ENCODE measurements around the gene AK8.

AK8 gene

DNA sequence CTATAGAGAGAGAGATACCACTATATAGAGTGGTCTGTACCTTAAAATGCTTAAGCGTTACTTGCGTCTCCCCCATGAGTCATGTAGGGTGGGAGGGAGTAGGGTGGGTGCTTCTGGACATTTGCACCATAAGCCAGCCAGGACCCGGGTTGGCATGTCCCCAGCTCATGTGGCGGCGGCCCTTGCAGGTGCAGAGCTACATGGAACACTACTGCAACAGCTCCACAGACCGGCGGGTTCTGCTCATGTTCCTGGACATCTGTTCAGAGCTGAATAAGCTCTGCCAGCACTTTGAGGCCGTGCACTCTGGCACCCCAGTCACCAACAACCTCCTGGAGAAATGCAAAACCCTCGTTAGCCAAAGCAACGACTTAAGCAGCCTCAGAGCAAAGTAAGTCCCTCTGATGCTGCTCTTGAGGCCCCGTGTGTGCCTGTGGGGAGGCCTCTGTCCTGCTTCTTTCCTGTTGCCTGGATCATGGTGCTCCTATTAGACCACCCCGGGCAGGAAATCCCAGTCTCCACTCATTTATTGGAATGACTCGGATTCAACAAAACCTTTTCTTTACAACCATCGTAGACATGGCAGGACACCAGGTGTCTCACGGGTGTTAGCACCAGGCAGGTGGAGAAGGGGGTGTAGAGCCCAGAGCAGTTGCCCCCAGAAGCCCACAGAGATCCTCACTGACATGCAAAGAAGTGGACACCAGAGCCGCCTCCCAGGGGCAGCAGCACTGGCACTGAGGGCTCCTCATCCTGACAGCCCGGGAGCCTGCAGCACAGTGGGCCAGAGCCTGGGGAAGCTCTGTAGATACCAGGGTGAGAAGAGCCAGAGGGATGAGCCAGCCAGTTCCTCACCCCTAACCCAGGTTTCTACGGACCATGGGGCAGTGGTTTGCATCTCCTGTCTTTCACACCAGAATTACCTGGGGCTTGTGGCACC, 9.4 kb upstream of the AK8 start:
- DNase-seq (ENCODE audit: low read depth in 2 of 2), result no peak

DNA sequence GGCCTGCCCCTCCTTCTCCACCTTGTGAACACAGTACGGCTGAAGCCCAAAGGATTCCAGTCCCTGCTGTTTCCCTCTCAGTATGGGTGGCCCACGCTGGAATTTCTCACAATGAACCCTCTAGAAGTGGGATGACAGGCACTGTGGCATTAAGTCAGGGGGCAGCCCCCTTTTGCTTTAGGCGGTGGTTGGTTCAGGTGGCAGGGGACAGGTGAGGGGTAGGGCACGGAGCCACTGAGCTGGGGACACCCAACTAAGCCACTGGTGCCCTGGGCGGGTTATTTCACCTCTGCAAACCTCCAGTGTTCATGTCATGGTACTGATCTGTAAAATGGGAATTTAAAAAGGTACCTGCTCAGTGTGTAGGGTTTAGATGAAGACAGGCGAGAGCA, 8.2 kb upstream of the AK8 start:
- DNase-seq (ENCODE audit: low read depth in 2 of 2), result no peak

DNA sequence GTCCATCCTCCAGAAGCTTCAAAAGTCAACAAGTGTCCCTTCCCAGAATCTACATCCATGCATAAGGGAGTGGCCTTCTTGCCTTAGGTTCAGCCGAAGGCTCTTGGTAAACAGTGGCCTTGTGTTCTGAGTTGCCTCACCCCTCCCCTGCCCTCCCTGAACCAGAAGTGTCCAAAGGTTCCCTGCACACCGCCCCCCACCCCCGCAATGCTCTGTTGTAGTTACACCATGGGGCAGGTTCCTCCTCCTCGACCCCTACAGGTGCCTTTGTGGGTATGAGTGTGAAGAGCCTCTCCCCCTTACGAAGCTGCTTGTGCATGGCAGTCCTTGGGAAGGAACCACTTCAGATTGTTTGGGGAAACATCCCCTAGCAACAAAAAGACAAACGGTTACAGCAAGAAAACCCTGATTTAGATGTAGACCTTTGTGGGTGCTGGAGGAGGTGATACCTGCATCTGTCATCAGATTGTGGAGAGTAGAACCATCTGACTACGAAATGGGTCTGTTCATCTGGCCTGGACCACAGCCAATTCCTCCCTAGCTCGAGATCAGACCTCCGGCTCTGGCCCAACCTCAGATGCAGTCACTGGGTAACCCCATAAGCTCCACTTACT, 7.7 kb upstream of the AK8 start:
- DNase-seq (ENCODE audit: low read depth in 2 of 2), result no peak

DNA sequence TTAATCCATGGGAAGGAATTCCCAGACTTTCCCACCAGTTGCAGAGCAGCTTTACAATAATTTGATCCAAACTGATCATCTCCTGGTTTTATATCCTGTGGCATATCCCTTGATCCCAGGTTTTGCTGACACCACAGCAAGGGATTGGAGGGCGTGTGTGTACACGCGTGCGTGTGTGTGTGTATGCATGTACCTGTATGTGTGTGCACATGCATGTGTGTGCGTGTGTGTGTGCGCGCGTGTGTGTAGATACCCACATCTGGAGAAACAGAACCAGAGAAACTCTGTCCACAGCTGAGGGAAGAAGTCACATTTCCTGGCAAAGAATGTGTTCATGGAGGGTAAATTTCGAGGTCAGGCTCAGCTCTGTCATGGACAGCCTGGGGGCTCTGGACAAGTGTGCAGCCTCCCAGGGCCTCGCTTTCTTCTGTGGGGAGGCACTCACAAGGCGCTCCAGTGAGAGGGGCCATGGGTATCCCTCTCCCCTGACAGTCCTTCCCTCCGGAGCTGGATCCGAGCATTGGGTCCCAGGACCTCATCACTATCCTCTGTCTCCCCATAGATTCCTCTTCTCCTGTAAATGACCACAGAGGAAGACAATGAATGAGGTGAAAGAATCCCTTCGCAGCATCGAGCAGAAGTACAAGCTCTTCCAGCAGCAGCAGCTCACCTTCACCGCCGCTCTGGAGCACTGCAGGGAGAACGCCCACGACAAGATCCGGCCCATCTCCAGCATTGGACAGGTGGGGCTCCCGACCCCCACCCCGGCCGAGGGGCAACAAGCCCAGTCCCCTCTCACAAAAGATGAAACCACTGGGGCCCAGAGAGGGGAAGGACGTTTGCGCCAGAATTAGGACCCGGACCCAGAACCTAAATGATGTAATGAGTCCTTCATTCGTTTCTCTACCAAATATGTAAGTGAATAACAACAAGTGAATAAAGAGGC, 5.5 kb upstream of the AK8 start:
- no peak for DNase-seq (ENCODE audit: low read depth in 2 of 2)

DNA sequence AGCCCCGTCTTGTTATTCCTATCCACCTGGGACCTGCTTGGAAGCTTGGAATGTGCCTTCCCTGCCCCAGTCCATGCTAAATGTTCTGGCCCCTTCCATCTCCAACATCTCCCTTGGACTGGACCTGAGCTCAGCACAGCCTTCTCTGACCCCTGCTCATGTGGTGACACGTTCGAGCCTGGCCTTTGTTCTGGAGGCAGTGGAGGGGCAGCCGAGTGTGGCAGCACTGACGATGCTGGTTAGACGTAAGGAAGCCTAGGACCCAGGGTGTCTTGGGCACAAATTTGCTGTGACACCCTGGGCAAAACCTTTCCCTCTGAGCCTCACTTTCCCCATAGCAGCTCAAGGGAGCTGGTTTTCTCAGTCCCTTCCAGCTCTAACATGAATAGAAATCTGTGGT, 4.5 kb upstream of the AK8 start:
- no peak for DNase-seq (ENCODE audit: low read depth in 2 of 2)

DNA sequence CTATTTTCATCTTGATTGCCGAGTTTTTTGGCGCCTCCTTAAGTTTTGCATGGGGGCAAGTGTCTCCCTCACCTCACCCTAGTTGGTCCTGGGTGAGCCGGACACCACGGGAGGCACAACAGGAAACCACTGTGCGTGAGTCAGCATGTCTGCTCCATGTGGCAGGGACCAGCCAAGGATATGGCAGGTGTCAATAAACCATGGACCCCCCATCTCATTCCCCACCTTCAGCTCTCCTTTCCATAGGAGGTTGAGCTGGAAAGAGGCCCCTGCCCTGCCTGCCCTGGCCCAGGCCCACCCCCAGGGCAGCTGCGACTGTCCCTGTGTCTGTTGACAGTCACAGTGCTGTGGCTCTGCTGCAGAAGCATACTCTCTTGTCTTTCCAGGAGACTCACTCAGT, 3.7 kb upstream of the AK8 start:
- DNase-seq (ENCODE audit: low read depth in 2 of 2), result no peak

DNA sequence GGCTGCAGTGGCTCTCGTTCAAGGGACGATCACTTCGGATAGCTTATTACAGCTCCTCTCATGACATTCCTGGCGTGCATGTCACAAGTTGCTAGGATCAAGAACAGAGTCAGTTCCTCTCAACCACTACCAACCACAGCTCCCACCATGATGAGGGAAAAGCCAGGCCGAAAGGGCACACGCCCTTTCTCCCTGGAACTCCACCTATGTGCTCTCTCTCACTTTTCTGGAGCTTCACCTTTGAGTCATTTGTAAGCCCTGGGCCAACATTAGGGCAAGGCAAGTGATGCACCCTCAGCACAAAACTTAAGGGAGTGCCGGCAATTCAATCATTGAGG, 2.2 kb upstream of the AK8 start:
- no peak for DNase-seq (ENCODE audit: low read depth in 2 of 2)

DNA sequence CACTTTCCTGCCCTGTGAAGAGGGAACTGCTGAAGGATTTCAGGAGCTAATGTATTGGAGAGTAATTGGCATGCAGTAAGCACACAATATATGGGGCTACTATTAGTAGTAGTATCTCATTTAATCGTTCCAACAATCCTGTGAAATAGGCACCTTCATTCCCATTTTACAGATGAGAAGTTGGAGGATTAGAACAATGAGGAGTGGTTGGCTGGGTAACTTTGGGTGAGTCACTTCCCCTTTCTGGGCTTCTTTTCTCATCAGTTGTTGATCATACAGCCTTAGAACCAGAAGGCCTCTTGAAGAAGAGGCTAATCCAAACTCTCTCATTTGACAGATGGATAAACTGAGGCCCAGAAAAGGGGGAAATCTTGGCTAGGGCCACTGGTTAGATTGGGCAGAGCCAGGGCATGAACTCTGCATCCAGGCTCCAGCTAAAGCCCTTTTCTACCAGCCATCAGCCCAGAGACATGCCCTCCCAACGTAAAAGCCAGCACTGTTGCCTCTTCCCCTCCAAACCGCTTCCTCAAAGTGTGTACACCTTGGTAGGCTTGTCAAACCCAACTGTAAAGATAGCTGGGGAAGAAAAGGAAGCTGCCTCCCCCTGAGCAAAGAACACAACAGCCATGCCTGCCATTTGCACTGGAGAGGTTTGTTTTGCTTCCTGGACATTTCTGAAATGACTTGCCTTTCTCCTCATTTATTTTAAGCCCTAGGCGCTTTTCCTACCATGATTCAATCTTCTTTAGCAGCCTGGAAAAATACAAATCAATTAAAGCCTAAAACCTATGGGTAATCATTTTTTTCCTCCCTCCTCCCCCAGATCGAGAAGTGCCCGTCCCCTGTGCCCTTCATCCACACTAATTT, 1.6 kb upstream of the AK8 start:
- DNase-seq (ENCODE audit: low read depth in 2 of 2), result no peak

DNA sequence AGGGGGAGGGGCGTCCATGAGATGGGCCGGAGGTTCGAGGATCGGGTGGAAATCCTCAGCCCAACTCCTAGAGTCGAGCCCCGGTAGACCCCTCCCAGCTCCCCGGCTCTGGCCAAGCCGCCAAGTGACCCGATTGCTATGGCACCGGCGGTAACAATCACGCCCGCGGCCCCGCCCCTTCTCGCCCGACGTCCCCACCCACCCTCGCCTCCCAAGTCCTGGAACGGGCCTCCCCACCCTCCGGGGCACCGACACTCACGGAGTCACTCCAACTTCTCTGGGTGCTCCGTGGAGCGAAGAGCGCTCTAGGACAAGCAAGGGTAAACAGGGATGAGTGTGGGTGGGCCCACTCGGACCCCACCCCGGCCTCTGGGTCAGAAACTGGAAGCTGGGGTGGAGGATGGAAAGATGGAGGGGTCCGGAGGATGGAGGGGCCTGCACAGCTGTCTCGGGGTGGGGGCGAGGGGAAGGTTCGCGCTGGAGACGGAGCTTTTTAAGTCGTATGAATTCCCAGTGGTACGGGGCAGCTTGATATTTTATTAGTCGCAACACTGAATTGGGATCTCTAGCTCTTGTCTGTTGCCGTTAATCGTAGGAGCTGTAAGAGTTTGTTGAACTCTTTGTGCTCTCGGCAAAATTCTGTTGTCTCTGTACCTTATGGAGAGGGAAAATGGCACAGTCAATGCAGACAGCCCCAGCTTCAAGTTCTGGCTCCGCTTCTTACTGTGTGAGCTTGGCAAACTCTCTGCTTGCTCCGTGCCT, 792 bp upstream of the AK8 start, which contains the start of gene SPACA9:
Gene SPACA9, plus strand, starts transcription at position 204 of the 762 bp plus-strand sequence. CDS start 5,050 bp downstream, outside the sequence.
- no peak for DNase-seq (ENCODE audit: low read depth in 2 of 2)

DNA sequence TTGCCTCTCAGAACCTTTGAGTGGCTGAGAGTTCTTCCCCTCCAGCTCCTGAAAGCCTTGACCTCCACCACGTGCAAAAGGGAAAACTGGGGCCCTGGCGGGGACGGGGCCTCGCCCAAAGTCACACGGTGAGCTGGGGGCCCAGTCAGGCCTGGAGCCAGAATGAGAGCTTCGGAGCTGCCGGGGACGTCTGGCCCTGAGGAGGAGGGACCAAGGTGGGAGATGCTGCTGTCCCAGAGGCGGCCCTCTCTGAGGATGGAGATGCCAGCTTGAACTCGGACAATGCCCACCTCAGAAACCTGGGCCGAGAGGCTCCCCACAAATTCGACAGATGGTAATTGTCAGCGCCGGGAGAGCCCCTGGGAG, 643 bp downstream of the AK8 start:
- DNase-seq (ENCODE audit: low read depth in 2 of 2), result no peak

DNA sequence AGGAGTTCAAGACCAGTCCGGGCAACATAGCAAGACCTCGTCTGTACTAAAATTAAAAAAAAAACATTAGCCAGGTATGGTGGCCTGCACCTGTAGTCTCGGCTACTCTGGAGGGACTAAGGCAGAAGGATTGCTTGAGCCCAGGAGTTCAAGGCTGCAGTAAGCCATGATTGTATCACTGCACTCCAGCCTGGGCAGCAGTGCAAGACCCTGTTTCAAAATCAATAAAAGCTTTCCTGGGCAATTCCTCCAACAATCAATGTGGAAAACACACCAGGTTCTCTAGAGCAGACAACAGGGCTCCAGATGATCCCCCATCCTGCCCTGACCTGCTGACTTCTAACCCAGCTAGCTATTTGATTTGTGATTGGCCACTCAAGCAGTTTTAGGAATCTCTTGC, 1.2 kb downstream of the AK8 start:
- no peak for DNase-seq (ENCODE audit: low read depth in 2 of 2)

DNA sequence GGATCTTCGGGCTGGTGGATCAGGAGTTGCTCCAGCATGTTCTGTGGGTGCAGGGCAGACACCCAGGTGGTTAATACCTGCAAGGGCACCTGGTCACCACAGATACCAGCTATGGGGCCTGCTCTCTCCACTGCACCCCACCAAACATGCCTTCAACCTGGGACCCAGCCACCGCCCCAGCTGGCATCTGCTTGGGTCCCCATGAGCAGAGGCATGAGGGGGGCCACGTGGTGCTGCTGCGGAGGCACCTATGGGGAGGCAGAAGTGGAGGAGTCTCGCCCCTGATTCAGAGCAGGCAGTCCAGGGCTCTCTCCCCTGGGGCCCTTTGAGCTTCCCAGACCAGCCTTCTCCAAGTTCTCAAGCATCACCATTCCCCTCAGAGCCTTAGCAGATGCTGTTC, 2.9 kb downstream of the AK8 start:
- no peak for DNase-seq (ENCODE audit: low read depth in 2 of 2)

DNA sequence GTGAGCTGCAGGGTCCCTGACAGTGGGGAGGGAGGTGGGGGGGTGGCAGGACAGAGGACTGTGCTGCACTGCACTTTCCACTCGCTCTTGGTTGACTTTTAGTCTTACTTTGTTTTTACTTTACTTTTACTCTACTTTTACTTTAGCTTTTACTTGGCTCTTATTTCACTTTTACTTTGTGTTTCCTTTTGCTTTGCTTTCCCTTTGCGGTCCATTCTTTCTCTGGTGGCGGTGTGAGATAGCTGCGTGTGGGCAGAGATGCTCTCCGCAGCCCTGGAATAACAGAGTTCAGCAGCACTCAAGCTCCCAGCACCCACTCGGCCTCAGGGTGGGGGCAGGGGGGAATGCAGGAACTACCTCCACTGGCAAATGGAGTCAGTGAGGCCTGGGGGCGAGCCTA, 4.7 kb downstream of the AK8 start:
- DNase-seq (ENCODE audit: low read depth in 2 of 2), result no peak

DNA sequence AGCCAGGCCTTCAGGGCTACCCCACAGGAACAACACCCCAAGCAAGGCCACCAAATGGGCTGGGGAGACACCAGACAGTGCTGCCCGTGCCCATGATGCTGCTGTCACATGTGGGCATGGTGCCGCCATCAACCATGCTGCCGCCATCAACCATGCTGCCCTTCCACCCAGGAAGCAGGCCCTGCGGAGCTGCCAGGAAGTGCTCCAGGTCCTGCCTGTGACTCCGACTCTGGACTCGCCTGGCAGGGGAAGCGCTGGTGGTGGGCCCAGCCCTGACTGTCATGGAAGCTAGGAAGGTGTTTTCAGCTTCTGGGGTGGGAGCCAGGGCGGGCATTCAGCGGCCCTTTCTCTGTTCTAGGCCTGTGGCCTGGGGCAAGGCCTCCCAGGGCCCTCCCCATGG, 8.8 kb downstream of the AK8 start:
- no peak for DNase-seq (ENCODE audit: low read depth in 2 of 2)

DNA sequence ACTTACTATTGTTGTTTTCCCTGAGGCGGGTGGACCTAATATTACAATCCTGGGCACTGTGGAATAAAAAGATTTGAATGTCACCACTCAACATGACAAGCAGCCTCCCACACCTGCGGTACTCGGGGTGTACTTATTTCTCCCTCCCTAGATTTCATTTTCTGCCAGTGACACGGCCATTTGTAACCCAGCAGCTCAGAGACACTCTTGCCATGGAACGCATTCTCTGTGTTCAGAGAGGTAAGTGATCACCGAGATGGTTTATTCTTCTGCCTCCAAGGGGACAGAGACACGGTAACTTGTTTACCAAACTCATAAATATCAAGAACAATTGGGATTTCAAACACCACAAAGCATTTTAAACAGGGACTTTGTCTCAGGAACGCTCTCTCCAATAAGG, 11.2 kb downstream of the AK8 start:
- DNase-seq (ENCODE audit: low read depth in 2 of 2), result no peak

DNA sequence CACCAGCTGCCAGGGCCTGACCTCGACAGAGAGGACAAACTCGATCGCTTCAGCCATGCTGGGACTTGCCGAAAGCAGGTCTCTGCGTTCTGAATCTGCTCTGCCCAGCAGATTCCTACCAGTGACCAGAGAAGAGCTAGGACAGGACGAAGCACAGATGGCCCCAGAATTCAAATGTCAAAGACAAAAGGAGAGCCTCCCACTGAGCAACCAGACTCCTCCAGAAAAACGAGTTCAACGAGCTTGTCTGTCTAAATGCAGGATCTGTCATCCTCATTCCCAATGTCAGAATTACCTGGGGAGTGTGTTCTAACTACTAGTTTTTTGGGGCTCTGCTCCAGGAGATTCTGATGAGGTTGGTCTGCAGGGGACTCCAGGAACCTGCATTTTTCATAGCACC, 13.4 kb downstream of the AK8 start:
- DNase-seq (ENCODE audit: low read depth in 2 of 2), result no peak

DNA sequence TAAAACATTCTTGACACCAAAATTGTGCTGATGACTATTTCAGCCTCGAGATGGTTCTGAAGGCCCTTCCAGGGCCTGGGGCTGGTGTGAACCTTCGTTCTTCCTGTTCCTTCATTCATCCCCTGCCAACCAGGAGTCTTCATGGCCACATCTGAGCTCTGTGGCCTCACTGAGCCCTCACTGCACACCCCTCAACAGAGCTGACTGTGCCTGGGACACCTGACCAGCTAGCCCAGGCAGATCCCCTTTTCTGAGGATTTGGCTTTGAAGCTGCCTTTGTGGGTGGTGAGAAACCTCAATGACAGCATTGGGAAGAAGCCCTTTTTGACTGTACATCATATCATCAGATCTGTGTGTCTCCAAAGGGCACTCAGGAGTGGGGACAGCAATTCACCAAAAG, 13.8 kb downstream of the AK8 start:
- DNase-seq (ENCODE audit: low read depth in 2 of 2), result no peak

DNA sequence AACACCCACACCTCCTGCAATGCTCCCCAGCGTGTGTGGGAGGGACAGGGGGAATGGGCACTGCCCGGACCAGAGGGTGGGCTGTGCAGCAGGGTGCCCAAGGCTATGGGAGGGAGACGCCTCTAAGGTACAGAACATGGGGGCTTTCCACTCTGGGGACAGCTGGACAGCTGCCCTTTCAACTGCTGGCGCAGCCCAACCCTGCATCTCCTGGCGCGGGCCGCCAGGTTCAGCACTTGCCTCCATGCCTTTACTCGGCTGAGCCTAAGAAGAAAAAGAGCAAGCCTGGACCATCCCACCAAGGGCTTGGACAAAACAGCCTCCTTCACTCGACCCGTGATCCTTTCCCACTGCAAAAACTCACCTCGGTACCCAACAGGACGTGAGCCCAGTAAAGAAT, 15.0 kb downstream of the AK8 start:
- DNase-seq (ENCODE audit: low read depth in 2 of 2), result no peak

DNA sequence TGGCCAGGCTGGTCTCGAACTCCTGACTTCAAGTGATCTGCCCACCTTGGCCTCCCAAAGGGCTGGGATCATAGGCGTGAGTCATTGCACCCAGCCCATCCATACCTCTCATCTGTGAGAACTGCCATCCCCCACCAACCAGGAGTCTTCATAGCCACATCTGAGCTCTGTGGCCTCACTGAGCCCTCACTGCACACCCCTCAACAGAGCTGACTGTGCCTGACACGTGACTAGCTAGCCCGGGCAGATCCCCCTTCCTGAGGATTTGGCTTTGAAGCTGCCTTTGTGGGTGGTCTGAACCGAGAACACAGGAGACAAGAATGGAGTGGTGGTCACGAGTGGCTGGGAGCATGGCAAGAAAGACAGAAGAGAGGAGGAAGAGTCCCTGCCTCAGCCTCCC, 15.6 kb downstream of the AK8 start:
- DNase-seq (ENCODE audit: low read depth in 2 of 2), result no peak

DNA sequence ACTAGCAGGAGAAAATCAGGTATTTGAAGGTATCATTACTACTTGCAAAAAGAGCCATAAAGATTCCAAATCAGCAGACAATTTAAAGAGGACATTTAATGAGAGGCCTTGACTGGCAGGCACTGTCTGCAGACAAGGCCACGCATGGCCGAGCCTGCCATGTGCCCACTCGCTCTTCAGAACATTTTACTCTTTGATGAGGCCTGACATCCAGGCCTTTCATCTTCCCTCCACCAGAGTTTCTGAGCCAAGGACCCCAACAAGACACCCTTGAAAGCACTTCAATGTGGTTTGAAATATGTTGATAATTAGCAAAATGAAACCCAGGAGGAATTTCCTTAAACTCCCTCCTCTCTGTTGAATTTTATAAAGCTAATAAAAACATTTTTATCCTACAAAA, 16.4 kb downstream of the AK8 start:
- no peak for DNase-seq (ENCODE audit: low read depth in 2 of 2)

DNA sequence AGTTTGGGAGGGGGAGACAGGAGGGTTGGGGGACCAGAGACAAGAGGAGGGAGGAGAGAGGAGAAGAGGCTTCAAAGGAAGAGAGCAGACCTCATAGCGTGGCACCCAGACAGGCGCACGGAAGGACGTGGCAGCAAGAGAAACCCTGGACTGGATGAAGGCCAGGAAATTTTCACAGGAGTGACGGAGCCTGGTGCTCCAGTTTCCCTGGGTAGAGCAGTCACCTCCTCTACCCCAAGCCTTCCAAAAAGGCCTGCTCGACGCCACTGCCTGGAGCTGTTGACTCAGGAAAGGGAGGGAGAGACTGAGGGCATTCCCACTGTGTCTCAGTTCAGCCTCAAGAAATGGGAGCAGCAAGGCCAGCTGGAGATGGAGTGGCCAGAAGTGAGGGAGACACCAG, 19.3 kb downstream of the AK8 start:
- no peak for DNase-seq (ENCODE audit: low read depth in 2 of 2)
